ENCODE measurements around the gene LUZP4.

DNA sequence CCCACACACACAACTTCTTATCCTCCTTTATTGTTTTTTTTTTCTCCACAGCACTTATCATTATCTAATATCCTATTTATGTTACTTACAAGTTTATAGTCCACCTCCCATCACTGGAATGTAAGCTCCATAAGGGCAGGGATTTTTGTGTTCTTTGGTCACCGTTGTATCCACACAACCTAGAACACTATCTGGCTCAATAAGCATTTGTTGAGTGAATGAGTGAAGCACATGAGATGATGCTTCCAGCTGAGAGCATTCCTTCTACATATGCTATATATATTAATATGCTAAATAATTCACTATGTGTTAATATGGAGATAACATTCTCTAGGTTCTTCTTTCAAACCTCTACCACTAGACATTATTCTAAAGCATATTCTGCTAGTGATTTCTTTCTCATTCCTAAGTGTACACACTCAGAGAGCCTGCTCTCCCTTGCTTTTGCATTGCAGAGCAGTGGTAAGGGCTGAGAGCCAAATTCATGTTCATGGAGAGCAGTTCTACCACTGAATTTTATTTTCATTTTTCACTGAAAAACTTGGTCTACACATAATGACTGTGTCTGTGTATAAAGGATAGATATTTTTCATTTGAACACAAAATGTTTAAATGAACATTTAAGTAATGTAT is 20.3 kb upstream of the LUZP4 start:
- TF ChIP-seq GATA2 (IDR thresholded peaks at IDR 0.05; ENCODE audit: low read depth, low read length): no peak
- no peak for TF ChIP-seq GATA3 (IDR thresholded peaks at IDR 0.05; ENCODE audit: low read depth, low read length)
